GM20431 (cell line): ENCODE measurements around the gene SMPD2.

Source experiments
- in situ Hi-C: fragments of 300-500 bp; cut with MseI, MboI; formaldehyde crosslinking; loops from one replicate; pipeline ENCODE4 v1.15.0; 2020; ENCODE audit warnings: low sequenced_read_pairs; ENCODE audit not compliant: unreplicated experiment

Gene SMPD2

DNA sequence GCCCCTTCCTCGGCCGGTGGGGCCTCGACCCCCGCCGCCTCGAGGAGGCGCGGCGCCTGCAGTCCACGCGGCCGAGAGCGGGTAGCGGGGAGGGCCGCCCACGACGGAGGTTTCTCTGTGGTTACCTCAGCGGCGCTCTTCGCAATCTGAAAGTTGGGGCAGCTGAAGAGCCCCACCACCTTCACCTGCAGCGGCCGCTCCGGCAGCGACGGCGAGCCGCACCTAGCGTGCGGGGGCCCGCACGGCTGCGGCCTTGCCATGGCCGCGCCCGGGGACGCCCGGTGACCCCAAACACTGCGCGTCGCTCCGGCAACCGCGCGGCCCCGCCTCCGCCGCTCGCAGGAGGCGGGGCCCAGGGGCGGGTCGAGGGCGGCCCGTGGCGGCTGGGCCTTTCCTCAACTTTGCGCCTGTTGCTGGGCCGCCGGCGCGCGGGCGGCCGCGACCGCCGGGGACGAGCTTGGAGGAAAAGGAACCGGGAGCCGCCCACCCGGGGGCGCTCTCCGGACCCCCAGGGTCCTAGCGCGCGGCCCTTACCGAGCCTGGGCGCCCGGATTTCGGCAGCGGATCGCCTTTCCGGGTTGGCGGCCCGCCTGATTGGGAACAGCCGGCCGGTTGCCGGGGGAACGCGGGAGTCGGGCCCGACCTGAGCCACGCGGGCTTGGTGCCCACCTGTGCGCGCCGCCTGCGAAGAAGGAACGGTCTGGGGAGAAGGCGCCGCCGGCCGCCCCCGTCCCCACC is at the start of gene SMPD2, which contains the start of gene PPIL6:
Gene SMPD2, plus strand, starts transcription at position 394 of the 738 bp plus-strand sequence. CDS start 398 bp downstream, outside the sequence.
Gene PPIL6, minus strand, starts transcription at position 298 of the 738 bp plus-strand sequence. Its CDS starts 38 bp downstream, at position 260.
- in situ Hi-C loops, result no loop called here

- in situ Hi-C loops, result no loop called here
Observed at GRCh38 chr6:109393157-109393885, 47.2 kb upstream of the SMPD2 start.

- in situ Hi-C loops, result no loop called here
Observed at GRCh38 chr6:109393886-109394281, 46.6 kb upstream of the SMPD2 start.

GRCh38 chr6:109396046-109396718 is 44.3 kb upstream of the SMPD2 start:
- in situ Hi-C loops, result no loop called here

DNA sequence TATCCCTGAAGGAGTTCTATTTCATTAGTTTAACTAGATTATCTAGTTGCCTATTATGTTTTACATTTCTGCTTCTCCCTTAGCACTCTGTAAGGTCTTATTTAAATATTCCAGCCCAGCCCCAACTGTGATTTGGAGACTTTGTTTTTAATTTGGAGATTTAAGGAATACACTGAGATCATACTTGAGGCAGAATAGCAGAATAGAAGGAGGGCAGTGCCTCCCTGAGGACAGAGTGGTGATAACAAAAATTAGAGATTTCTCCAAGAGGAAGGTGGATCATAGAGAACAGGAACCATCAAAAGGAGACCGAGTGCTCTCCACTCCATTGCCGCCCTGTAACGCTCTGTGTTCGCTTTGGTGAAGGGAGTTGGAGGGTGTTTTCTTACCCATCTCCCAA is 43.5 kb upstream of the SMPD2 start:
- in situ Hi-C loops, result no loop called here

- in situ Hi-C loops, result no loop called here
Observed at GRCh38 chr6:109406196-109406595, 34.3 kb upstream of the SMPD2 start.

- in situ Hi-C loops, result no loop called here
Observed at GRCh38 chr6:109411034-109411433, 29.5 kb upstream of the SMPD2 start.

GRCh38 chr6:109417646-109418045 is 22.9 kb upstream of the SMPD2 start:
- in situ Hi-C loops, result no loop called here

DNA sequence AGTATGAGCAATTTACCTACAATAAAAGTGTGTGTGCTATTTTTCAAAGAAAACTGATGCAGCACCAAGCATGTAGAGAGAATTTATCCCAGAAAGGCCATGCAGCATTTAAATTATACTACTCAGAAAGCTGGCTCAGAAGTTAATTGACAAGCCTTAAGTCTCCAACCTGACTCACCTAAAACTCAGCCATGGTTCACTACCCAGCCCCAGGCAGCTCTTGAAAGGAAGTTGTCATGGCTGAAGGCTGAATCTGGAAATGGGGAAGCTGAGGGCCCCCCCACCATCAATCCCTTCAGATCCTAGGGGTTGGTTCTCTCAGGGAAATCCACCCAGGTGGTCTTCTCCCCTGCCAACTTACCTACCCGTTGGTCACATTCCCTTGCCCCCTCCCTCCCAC is 19.8 kb upstream of the SMPD2 start:
- in situ Hi-C loops, result no loop called here

- in situ Hi-C loops, result no loop called here
Observed at GRCh38 chr6:109421184-109421583, 19.3 kb upstream of the SMPD2 start.

GRCh38 chr6:109424946-109425345 is 15.6 kb upstream of the SMPD2 start:
- in situ Hi-C loops, result no loop called here

- in situ Hi-C loops, result no loop called here
Observed at GRCh38 chr6:109428889-109429477, 11.5 kb upstream of the SMPD2 start.

- in situ Hi-C loops, result no loop called here
Observed at GRCh38 chr6:109429496-109429895, 11.0 kb upstream of the SMPD2 start.

DNA sequence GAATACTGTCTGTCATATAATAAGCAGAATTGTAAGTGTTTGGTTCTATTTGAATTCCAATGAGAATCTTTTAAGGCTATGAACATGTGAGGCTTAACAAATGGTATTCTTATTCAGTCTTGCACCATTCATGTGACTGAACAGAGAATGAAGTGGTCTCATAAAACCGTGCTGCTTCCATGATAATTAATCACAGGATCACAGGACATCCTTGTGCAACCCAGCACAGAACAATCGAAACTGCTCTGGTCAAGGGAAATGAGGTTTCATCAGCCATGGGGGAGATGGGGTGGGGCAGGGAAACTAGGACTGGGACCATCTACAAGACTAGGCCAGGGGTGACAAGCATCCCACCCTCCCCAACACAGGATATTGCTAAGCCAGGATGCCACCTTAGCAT is 6.1 kb upstream of the SMPD2 start:
- in situ Hi-C loops, result no loop called here

- in situ Hi-C loops, result no loop called here
Observed at GRCh38 chr6:109436041-109436440, 4.5 kb upstream of the SMPD2 start.

- in situ Hi-C loops, result no loop called here
Observed at GRCh38 chr6:109441069-109441816, 719 bp downstream of the SMPD2 start.

- in situ Hi-C loops, result no loop called here
Observed at GRCh38 chr6:109442393-109442924, 1.9 kb downstream of the SMPD2 start.

GRCh38 chr6:109443425-109443950 is 3.0 kb downstream of the SMPD2 start:
- in situ Hi-C loops, result no loop called here

DNA sequence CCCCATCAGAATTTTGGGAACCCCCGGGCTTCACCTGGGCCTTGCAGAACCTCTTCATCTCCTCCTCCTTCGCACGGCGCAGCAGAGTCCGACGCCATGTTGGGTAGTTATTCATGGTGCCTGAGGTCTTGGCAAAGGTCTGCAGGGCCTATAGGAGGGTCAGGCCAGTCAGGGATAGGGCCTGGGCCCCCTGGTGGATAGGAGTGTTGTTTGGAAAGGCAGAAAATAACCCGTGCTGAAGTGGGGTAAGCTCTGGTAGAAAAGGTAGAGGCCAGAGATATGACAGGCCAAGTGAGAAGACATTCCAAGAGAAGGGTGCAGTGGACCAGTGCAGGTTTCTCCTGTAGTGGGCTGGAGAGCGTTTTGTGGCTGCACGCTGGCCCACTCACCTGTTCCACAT is 4.9 kb downstream of the SMPD2 start:
- in situ Hi-C loops, result no loop called here
